HepG2 (cell line): ENCODE data around the gene NAGS. TPM values are rescaled to one million over a fixed set of nuclear protein-coding genes. Genes with fewer than 3 reads are reported as not detected.

Experiments used
- BATF2 ChIP-seq: sonication (generic); formaldehyde crosslinking; IDR thresholded peaks from 2 replicates; pipeline ENCODE4 v1.8.0; 2022; ENCODE audit warnings: mild to moderate bottlenecking, missing genetic modification reagents, moderate library complexity
- CEBPG ChIP-seq: IDR thresholded peaks from 2 replicates; pipeline ENCODE4 v1.6.1; 2016
- CREM ChIP-seq, 2 experiments: sonication (generic) in 1 of 2; formaldehyde crosslinking in 1 of 2; IDR thresholded peaks; 2 replicates each; pipeline versions ENCODE4 v1.4.0 to v1.6.1; 2016 to 2020; ENCODE audit warnings: antibody characterized with exemption in 1 of 2, mild to moderate bottlenecking in 1 of 2, missing genetic modification reagents in 1 of 2
- FOXJ3 ChIP-seq: sonication (generic); formaldehyde crosslinking; IDR thresholded peaks from 2 replicates; pipeline ENCODE4 v1.4.0; 2020; ENCODE audit warnings: missing genetic modification reagents, mild to moderate bottlenecking, borderline replicate concordance
- MIER3 ChIP-seq: IDR thresholded peaks from 2 replicates; pipeline ENCODE4 v1.6.1; 2016; ENCODE audit warnings: missing compliant biosample characterization, borderline replicate concordance
- MYC ChIP-seq: sonication (generic); formaldehyde crosslinking; IDR thresholded peaks from 2 replicates; pipeline ENCODE4 v1.9.0; 2021; ENCODE audit warnings: missing genetic modification reagents, borderline replicate concordance
- NKX3-1 ChIP-seq: sonication (generic); formaldehyde crosslinking; IDR thresholded peaks from 2 replicates; pipeline ENCODE4 v1.5.0; 2020; ENCODE audit warnings: missing genetic modification reagents
- POLR2AphosphoS5 ChIP-seq: IDR thresholded peaks from 2 replicates; pipeline ENCODE4 v1.6.1; 2012; ENCODE audit warnings: low read depth, low read length
- RAD51 ChIP-seq: fragments of 450-650 bp; IDR thresholded peaks from 2 replicates; pipeline ENCODE4 v1.6.1; 2016; ENCODE audit warnings: borderline replicate concordance
- REPIN1 ChIP-seq: sonication (generic); formaldehyde crosslinking; IDR thresholded peaks from 2 replicates; pipeline ENCODE4 v1.8.0; 2022; ENCODE audit warnings: missing genetic modification reagents, low read depth, mild to moderate bottlenecking, borderline replicate concordance
- SMARCE1 ChIP-seq: fragments of 450-650 bp; IDR thresholded peaks from 2 replicates; pipeline ENCODE4 v1.6.1; 2017; ENCODE audit warnings: borderline replicate concordance
- ZBTB10 ChIP-seq: sonication (generic); formaldehyde crosslinking; IDR thresholded peaks from 2 replicates; pipeline ENCODE4 v1.4.0; 2020; ENCODE audit warnings: missing genetic modification reagents, borderline replicate concordance
- ZBTB42 ChIP-seq: sonication (generic); formaldehyde crosslinking; IDR thresholded peaks from 2 replicates; pipeline ENCODE4 v1.5.0; 2020; ENCODE audit warnings: mild to moderate bottlenecking, missing genetic modification reagents
- ZKSCAN5 ChIP-seq: sonication (generic); formaldehyde crosslinking; IDR thresholded peaks from 2 replicates; pipeline ENCODE4 v1.5.1; 2020; ENCODE audit warnings: mild to moderate bottlenecking, missing genetic modification reagents
- ZNF136 ChIP-seq: sonication (generic); formaldehyde crosslinking; IDR thresholded peaks from 2 replicates; pipeline ENCODE4 v1.8.1; 2022; ENCODE audit warnings: low read depth, mild to moderate bottlenecking, moderate library complexity, missing genetic modification reagents
- ZNF367 ChIP-seq: sonication (generic); formaldehyde crosslinking; IDR thresholded peaks from 2 replicates; pipeline ENCODE4 v1.4.0; 2020; ENCODE audit warnings: missing genetic modification reagents, borderline replicate concordance
- ZNF781 ChIP-seq: sonication (generic); formaldehyde crosslinking; IDR thresholded peaks from 2 replicates; pipeline ENCODE4 v1.5.1; 2020; ENCODE audit warnings: borderline replicate concordance, mild to moderate bottlenecking, missing genetic modification reagents; ENCODE audit errors: not compliant biosample characterization
- ZSCAN25 ChIP-seq: sonication (generic); formaldehyde crosslinking; IDR thresholded peaks from 2 replicates; pipeline ENCODE4 v1.8.0; 2022; ENCODE audit warnings: mild to moderate bottlenecking, missing genetic modification reagents
- polyA plus RNA-seq, 8 experiments: library from polyadenylated mRNA; depleted of rRNA in 3 of 8; stranded (reverse) in 7 of 8; unstranded in 1 of 8; fragments of >200 nt; fragmentation: Illumina TruSeq in 4 of 8; extraction: Trizol in 4 of 8; gene quantifications; 2 replicates each; pipeline versions ENCODE4 v1.2.1 to v1.2.3, GENCODE V29; 2011 to 2016; ENCODE audit warnings: low read depth in 4 of 8, missing spikeins in 1 of 8, mixed read lengths in 1 of 8; ENCODE audit not compliant: insufficient read depth in 1 of 8
- total RNA-seq, 5 experiments: library from RNA; depleted of rRNA; stranded (reverse); fragments of >200 nt; fragmentation: Illumina TruSeq; extraction: Trizol; gene quantifications; 2 replicates each; pipeline ENCODE4 v1.2.3, GENCODE V29; 2016; ENCODE audit warnings: low read depth in 1 of 5
- TF ChIP-seq, protein P1 (sequence below): sonication (generic); formaldehyde crosslinking; IDR thresholded peaks from 2 replicates; pipeline ENCODE4 v1.8.1; 2022; ENCODE audit warnings: low read depth, mild to moderate bottlenecking, missing genetic modification reagents
- TF ChIP-seq, protein P2 (sequence below): sonication (generic); formaldehyde crosslinking; IDR thresholded peaks from 2 replicates; pipeline ENCODE4 v1.5.0; 2020; ENCODE audit warnings: missing genetic modification reagents
- TF ChIP-seq, protein P3 (sequence below): IDR thresholded peaks from 2 replicates; pipeline ENCODE4 v1.6.1; 2016

NAGS gene
- total and polyA plus RNA-seq, 2 of the 13 experiments (the other 11 are each of a cell fraction or from before 2014, with no cell fraction given), result 4.3 to 5.1 TPM

DNA sequence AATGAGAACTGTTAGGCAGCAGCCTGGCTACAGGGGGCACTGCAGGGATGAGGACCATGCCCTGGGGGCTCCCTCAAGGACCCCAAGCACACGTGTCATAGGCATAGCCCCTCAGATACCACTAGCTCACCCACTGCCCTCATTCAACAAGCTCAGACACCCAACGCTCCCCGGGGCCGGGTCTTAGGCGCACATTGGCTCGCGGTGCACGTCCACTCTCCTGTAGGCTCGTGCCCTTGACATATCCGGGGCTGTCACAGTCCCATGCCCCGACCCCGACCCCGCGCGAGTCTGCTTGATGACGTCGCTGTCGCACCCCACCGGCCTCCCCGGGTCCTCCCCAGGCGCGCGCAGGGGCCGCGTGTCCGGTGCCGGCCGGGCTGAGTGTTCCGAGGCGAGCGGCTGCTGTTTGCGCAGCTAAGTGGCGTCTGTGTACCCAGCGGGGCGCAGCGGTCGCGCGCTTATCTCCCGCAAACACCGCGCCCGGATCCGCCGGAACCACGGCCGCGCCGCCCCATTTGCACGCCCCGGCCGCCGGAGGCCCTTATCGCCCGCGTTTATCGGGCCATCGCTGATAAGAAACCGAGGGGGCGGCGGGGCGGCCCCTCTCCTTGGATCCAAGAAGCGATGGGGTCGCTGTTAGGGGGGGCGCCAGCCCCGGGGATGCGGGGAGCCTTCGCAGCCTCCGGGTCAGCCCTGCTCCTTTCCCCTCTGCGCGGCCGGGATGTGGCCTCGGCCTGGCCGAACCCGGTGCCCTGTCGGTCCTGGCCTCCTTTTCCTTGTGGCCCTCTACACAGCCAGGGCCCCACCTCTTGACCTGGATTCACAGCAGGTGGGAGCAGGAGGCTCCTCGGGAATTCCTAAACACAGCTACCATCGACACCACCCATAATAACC lies 20.7 kb upstream of the NAGS start (continued):
- TF ChIP-seq, protein P1, sequence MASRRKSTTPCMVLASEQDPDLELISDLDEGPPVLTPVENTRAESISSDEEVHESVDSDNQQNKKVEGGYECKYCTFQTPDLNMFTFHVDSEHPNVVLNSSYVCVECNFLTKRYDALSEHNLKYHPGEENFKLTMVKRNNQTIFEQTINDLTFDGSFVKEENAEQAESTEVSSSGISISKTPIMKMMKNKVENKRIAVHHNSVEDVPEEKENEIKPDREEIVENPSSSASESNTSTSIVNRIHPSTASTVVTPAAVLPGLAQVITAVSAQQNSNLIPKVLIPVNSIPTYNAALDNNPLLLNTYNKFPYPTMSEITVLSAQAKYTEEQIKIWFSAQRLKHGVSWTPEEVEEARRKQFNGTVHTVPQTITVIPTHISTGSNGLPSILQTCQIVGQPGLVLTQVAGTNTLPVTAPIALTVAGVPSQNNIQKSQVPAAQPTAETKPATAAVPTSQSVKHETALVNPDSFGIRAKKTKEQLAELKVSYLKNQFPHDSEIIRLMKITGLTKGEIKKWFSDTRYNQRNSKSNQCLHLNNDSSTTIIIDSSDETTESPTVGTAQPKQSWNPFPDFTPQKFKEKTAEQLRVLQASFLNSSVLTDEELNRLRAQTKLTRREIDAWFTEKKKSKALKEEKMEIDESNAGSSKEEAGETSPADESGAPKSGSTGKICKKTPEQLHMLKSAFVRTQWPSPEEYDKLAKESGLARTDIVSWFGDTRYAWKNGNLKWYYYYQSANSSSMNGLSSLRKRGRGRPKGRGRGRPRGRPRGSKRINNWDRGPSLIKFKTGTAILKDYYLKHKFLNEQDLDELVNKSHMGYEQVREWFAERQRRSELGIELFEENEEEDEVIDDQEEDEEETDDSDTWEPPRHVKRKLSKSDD (CRISPR knock-in tag), result 0 out of 2 replicates have a peak, but pooled peaks have one; percentile 54
- TF ChIP-seq CREM (IDR thresholded peaks at IDR 0.05) (no peak), CREM (CRISPR knock-in tag; IDR thresholded peaks at IDR 0.05) (no peak), MYC (CRISPR knock-in tag) (peak; percentile 94), ZBTB10 (peak; percentile 96), ZNF136 (CRISPR knock-in tag) (no peak), ZSCAN25 (CRISPR knock-in tag) (0 out of 2 replicates have a peak, but pooled peaks have one; percentile 34), FOXJ3 (CRISPR knock-in tag) (peak; percentile 54), REPIN1 (CRISPR knock-in tag) (peak; percentile 81), ZBTB42 (CRISPR knock-in tag) (peak; percentile 91), BATF2 (no peak; the same call in 1 of the 2 replicates), RAD51 (no peak), ZNF367 (CRISPR knock-in tag) (0 out of 2 replicates have a peak, but pooled peaks have one; percentile 33), CEBPG (CRISPR knock-in tag) (peak; percentile 10; the same call in 1 of the 2 replicates), ZKSCAN5 (CRISPR knock-in tag) (no peak), NKX3-1 (CRISPR knock-in tag) (peak; percentile 100), ZNF781 (CRISPR knock-in tag) (peak; percentile 25), POLR2AphosphoS5 (no peak), SMARCE1 (no peak), MIER3 (CRISPR knock-in tag) (peak; percentile 64; the same call in 1 of the 2 replicates)
- TF ChIP-seq, protein P2, sequence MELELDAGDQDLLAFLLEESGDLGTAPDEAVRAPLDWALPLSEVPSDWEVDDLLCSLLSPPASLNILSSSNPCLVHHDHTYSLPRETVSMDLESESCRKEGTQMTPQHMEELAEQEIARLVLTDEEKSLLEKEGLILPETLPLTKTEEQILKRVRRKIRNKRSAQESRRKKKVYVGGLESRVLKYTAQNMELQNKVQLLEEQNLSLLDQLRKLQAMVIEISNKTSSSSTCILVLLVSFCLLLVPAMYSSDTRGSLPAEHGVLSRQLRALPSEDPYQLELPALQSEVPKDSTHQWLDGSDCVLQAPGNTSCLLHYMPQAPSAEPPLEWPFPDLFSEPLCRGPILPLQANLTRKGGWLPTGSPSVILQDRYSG (CRISPR knock-in tag), result no peak
- TF ChIP-seq, protein P3, sequence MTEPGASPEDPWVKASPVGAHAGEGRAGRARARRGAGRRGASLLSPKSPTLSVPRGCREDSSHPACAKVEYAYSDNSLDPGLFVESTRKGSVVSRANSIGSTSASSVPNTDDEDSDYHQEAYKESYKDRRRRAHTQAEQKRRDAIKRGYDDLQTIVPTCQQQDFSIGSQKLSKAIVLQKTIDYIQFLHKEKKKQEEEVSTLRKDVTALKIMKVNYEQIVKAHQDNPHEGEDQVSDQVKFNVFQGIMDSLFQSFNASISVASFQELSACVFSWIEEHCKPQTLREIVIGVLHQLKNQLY (CRISPR knock-in tag), result peak; percentile 84; the same call in 1 of the 2 replicates
